Astrocyte (in vitro differentiated cells and primary cell): ENCODE results near the gene CDKAL1. TPM values are rescaled to one million over a fixed set of nuclear protein-coding genes. Genes with fewer than 3 reads are reported as not detected.

ENCODE experiments used
- DNase-seq: peaks from one replicate; pipeline ENCODE4 v3.0.0-alpha.2; 2010; ENCODE audit warnings: low read depth
- FAIRE-seq: peaks from 2 replicates; lab custom pipeline; 2011; peaks lifted over from hg19 to GRCh38; lab: Jason Lieb, UNC
- H2AFZ ChIP-seq: 2 replicates; pipeline ENCODE4 v1.6.0; 2012; ENCODE audit warnings: low read depth, low read length, inconsistent platforms
- H3K27ac ChIP-seq: 2 replicates; pipeline ENCODE4 v1.5.1; 2011; ENCODE audit warnings: low read depth, low read length, inconsistent platforms
- H3K27me3 ChIP-seq: 2 replicates; pipeline ENCODE4 v1.6.0; 2011; ENCODE audit warnings: low read length, inconsistent platforms; ENCODE audit not compliant: insufficient read depth
- H3K36me3 ChIP-seq: 2 replicates; pipeline ENCODE4 v1.5.1; 2011; ENCODE audit warnings: low read length, inconsistent platforms; ENCODE audit not compliant: insufficient read depth
- H3K4me1 ChIP-seq: 2 replicates; pipeline ENCODE4 v1.5.1; 2011; ENCODE audit warnings: low read length, inconsistent platforms; ENCODE audit not compliant: insufficient read depth
- H3K4me2 ChIP-seq: 2 replicates; pipeline ENCODE4 v1.6.0; 2012; ENCODE audit warnings: low read length, inconsistent platforms
- H3K4me3 ChIP-seq: 2 replicates; pipeline ENCODE4 v1.5.1; 2011; ENCODE audit warnings: low read depth, mild to moderate bottlenecking, low read length, inconsistent platforms; ENCODE audit not compliant: insufficient read depth
- H3K79me2 ChIP-seq: 2 replicates; pipeline ENCODE4 v1.6.0; 2012; ENCODE audit warnings: mild to moderate bottlenecking, low read length, inconsistent platforms; ENCODE audit not compliant: insufficient read depth
- H3K9ac ChIP-seq: 2 replicates; pipeline ENCODE4 v1.6.0; 2012; ENCODE audit warnings: mild to moderate bottlenecking, low read length, inconsistent platforms
- H3K9me3 ChIP-seq: 2 replicates; pipeline ENCODE4 v1.5.1; 2012; ENCODE audit warnings: low read depth, mild to moderate bottlenecking, low read length, inconsistent platforms; ENCODE audit not compliant: insufficient read depth
- H4K20me1 ChIP-seq: 2 replicates; pipeline ENCODE4 v1.6.0; 2012; ENCODE audit warnings: low read length, inconsistent platforms; ENCODE audit not compliant: insufficient read depth
- H3K27ac Mint-ChIP-seq: one replicate; pipeline ENCODE4 v1.8.0; 2021; ENCODE audit warnings: mild to moderate bottlenecking, mixed read lengths; ENCODE audit not compliant: unreplicated experiment
- H3K27me3 Mint-ChIP-seq: one replicate; pipeline ENCODE4 v1.8.0; 2021; ENCODE audit warnings: low read depth, mixed read lengths; ENCODE audit not compliant: unreplicated experiment
- H3K36me3 Mint-ChIP-seq: one replicate; pipeline ENCODE4 v1.8.0; 2021; ENCODE audit warnings: low read depth, mixed read lengths; ENCODE audit not compliant: unreplicated experiment
- H3K4me1 Mint-ChIP-seq: one replicate; pipeline ENCODE4 v1.8.0; 2021; ENCODE audit warnings: low read depth, mixed read lengths; ENCODE audit not compliant: unreplicated experiment
- H3K4me3 Mint-ChIP-seq: one replicate; pipeline ENCODE4 v1.8.0; 2021; ENCODE audit warnings: mild to moderate bottlenecking, moderate library complexity, mixed read lengths; ENCODE audit not compliant: unreplicated experiment
- H3K9me3 Mint-ChIP-seq: one replicate; pipeline ENCODE4 v1.8.0; 2021; ENCODE audit warnings: mild to moderate bottlenecking, mixed read lengths; ENCODE audit not compliant: unreplicated experiment
- EZH2 ChIP-seq: IDR thresholded peaks from 2 replicates; pipeline ENCODE4 v1.6.1; 2012; ENCODE audit warnings: mild to moderate bottlenecking, low read length, inconsistent platforms; ENCODE audit not compliant: insufficient read depth
- total RNA-seq: library from RNA; stranded (reverse); gene quantifications from 2 replicates; pipeline ENCODE4 v1.2.1, GENCODE V29; 2021
- TF ChIP-seq, protein P1 (sequence below): IDR thresholded peaks from 2 replicates; pipeline ENCODE4 v1.5.1; 2011; ENCODE audit warnings: low read depth, mild to moderate bottlenecking, inconsistent platforms, low read length, moderate library complexity; ENCODE audit not compliant: insufficient read depth

CDKAL1 gene
- total RNA-seq, 1 donor from 2014 or later: 13.7 TPM

DNA sequence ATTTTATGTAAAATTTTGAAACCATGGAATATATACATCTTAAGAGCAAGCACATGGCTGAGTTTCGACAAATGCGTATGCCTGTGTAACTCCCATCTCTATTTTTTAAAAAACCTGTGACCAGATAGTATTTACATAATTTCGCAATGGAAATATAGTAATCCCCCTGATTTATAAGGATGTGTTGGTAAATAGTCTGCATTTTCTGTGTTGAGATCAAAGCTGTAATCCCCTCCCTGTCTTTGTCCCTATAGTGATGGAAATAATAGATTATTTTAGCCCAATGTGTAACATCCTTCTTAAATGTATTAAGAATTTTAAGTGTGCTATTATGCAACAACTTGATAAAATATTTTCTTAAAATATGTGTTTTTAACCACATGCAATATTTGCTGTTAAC is 267.3 kb downstream of the CDKAL1 start:
- Mint-ChIP-seq H3K4me3 (no peak overlapping the region), H3K4me1 (peaks cover 19% of the 10 kb centered on the region), H3K9me3 (peaks cover 6% of the 10 kb centered on the region), H3K36me3 (peaks cover 3% of the 10 kb centered on the region), H3K27ac (no peak overlapping the region), H3K27me3 (no peaks in the 10 kb centered on the region)
- H3K4me2 ChIP-seq: no peak overlapping the region
- H3K79me2 ChIP-seq: no peaks in the 10 kb centered on the region
- H3K4me3 ChIP-seq: no peak overlapping the region
- H3K27me3 ChIP-seq: no peaks in the 10 kb centered on the region
- TF ChIP-seq, protein P1, sequence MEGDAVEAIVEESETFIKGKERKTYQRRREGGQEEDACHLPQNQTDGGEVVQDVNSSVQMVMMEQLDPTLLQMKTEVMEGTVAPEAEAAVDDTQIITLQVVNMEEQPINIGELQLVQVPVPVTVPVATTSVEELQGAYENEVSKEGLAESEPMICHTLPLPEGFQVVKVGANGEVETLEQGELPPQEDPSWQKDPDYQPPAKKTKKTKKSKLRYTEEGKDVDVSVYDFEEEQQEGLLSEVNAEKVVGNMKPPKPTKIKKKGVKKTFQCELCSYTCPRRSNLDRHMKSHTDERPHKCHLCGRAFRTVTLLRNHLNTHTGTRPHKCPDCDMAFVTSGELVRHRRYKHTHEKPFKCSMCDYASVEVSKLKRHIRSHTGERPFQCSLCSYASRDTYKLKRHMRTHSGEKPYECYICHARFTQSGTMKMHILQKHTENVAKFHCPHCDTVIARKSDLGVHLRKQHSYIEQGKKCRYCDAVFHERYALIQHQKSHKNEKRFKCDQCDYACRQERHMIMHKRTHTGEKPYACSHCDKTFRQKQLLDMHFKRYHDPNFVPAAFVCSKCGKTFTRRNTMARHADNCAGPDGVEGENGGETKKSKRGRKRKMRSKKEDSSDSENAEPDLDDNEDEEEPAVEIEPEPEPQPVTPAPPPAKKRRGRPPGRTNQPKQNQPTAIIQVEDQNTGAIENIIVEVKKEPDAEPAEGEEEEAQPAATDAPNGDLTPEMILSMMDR: no peak
- no peak for TF ChIP-seq EZH2
- no peak overlapping the region for H3K9ac ChIP-seq
- FAIRE-seq: peak; percentile 56
- no peak overlapping the region for H3K27ac ChIP-seq
- DNase-seq: no peak
- no peaks in the 10 kb centered on the region for H3K36me3 ChIP-seq
- H3K9me3 ChIP-seq: no peaks in the 10 kb centered on the region
- H4K20me1 ChIP-seq: no peaks in the 10 kb centered on the region
- no peak overlapping the region for H2AFZ ChIP-seq
- H3K4me1 ChIP-seq: peaks cover 8% of the 10 kb centered on the region

DNA sequence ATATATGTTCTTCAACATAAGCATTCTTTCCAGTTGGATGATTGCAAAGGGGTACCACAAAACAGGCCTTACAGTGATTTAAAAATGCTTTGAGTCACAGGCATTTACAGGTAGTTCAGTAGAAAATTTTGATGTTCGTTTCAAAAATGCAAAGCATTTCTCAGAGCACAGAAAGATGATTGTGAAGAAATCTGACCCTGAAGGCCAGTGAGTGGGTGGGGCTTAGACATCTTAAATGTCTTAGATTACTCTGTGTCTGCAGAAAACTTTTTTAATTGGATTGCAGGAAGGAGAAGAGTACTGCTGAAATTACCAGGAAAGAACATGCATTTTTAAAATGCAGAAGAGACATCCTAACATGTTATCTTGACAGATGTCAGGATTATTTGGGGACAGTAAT is 268.3 kb downstream of the CDKAL1 start:
- no peak overlapping the region for H3K4me3 ChIP-seq
- Mint-ChIP-seq H3K27me3 (no peaks in the 10 kb centered on the region), H3K9me3 (peaks cover 8% of the 10 kb centered on the region), H3K4me3 (no peak overlapping the region), H3K36me3 (peaks cover 4% of the 10 kb centered on the region), H3K4me1 (peaks cover 19% of the 10 kb centered on the region), H3K27ac (no peak overlapping the region)
- DNase-seq (no peak), FAIRE-seq (no peak)
- no peak overlapping the region for H3K27ac ChIP-seq
- H3K4me2 ChIP-seq: no peak overlapping the region
- H3K79me2 ChIP-seq: no peaks in the 10 kb centered on the region
- TF ChIP-seq, protein P1: no peak
- no peak for TF ChIP-seq EZH2
- H2AFZ ChIP-seq: no peak overlapping the region
- no peaks in the 10 kb centered on the region for H3K36me3 ChIP-seq
- no peak overlapping the region for H3K9ac ChIP-seq
- peaks cover 8% of the 10 kb centered on the region for H3K4me1 ChIP-seq
- no peaks in the 10 kb centered on the region for H4K20me1 ChIP-seq
- H3K9me3 ChIP-seq: no peaks in the 10 kb centered on the region
- H3K27me3 ChIP-seq: no peaks in the 10 kb centered on the region

DNA sequence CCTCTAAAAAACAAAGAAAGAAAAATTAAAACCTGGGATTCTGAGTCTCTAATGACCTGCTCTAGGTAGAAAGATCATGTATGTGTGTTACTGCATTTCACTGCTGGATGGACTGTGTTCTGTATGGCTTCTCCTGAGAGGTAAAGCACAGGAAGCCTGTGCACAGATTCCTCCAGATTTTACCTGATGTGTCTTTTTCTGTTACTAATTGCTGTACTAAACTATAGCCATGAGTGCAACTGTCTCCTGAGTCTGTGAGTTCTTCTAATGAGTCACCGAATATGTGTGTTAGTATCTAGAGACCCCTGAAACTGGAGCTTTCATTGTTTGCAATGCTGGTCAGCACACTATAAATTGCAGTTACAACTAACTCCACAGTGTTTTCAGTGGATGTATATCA is 270.8 kb downstream of the CDKAL1 start:
- Histone ChIP-seq H3K79me2 (no peaks in the 10 kb centered on the region), H3K36me3 (no peaks in the 10 kb centered on the region), H3K4me3 (no peak overlapping the region), H3K27ac (no peak overlapping the region), H2AFZ (no peak overlapping the region), H3K4me1 (peaks cover 8% of the 10 kb centered on the region), H3K4me2 (peak overlapping the region; percentile 38), H3K27me3 (no peaks in the 10 kb centered on the region), H3K9me3 (no peaks in the 10 kb centered on the region), H3K9ac (peak overlapping the region; percentile 24), H4K20me1 (no peaks in the 10 kb centered on the region)
- Mint-ChIP-seq H3K27me3 (no peaks in the 10 kb centered on the region), H3K4me3 (no peak overlapping the region), H3K9me3 (peaks cover 8% of the 10 kb centered on the region), H3K36me3 (peaks cover 4% of the 10 kb centered on the region), H3K4me1 (peaks cover 31% of the 10 kb centered on the region), H3K27ac (peak overlapping the region; percentile 83)
- FAIRE-seq: peak; percentile 52
- TF ChIP-seq EZH2: no peak
- TF ChIP-seq, protein P1: no peak
- DNase-seq: peak; percentile 27
